GM23338 (cell line): ENCODE measurements around the gene HDGFL2. TPM values are rescaled to one million over a fixed set of nuclear protein-coding genes. Genes with fewer than 3 reads are reported as not detected.
A peak's percentile ranks its signal among the peaks of the same experiment; 100 is the strongest.

Experiments used
- ATAC-seq: fragments of 200-7000 bp; cut with Tn5 transposase; 3 replicates; pipeline ENCODE4 v1.9.1; 2020
- DNase-seq: peaks from one replicate; pipeline ENCODE4 v3.0.0-alpha.2; 2015; ENCODE audit warnings: low spot score
- H2AFZ ChIP-seq: fragments of 200-600 bp; sonication (generic); 2 replicates; pipeline ENCODE4 v1.8.0; 2016; ENCODE audit warnings: antibody characterized with exemption, mild to moderate bottlenecking, moderate library complexity
- H3F3A ChIP-seq: fragments of 200-600 bp; sonication (generic); replicated peaks from 2 replicates; pipeline ENCODE4 v1.8.0; 2017; ENCODE audit warnings: antibody characterized with exemption, mixed run types, low read depth
- H3K27ac ChIP-seq: fragments of 200-600 bp; sonication (generic); 2 replicates; pipeline ENCODE4 v1.6.1; 2016; ENCODE audit warnings: low read depth
- H3K27me3 ChIP-seq: fragments of 200-600 bp; sonication (generic); 2 replicates; pipeline ENCODE4 v1.8.0; 2016; ENCODE audit warnings: mild to moderate bottlenecking, mixed run types, moderate library complexity; ENCODE audit not compliant: insufficient read depth
- H3K36me3 ChIP-seq: fragments of 200-600 bp; sonication (generic); 2 replicates; pipeline ENCODE4 v1.8.0; 2016; ENCODE audit warnings: mild to moderate bottlenecking; ENCODE audit not compliant: insufficient read depth
- H3K4me1 ChIP-seq: fragments of 200-600 bp; sonication (generic); 2 replicates; pipeline ENCODE4 v1.8.0; 2016; ENCODE audit warnings: mild to moderate bottlenecking, moderate library complexity; ENCODE audit not compliant: insufficient read depth
- H3K4me2 ChIP-seq: fragments of 200-600 bp; sonication (generic); 2 replicates; pipeline ENCODE4 v1.7.1; 2017; ENCODE audit warnings: mixed run types
- H3K4me3 ChIP-seq: fragments of 200-600 bp; sonication (generic); 2 replicates; pipeline ENCODE4 v1.6.1; 2016; ENCODE audit warnings: mixed run types
- H3K79me2 ChIP-seq: fragments of 200-600 bp; sonication (generic); replicated peaks from 2 replicates; pipeline ENCODE4 v1.8.0; 2017; ENCODE audit warnings: mild to moderate bottlenecking; ENCODE audit not compliant: insufficient read depth
- H3K9me2 ChIP-seq: fragments of 200-600 bp; sonication (generic); 2 replicates; pipeline ENCODE4 v1.8.0; 2017; ENCODE audit not compliant: insufficient read depth
- H4K20me1 ChIP-seq: fragments of 200-600 bp; sonication (generic); replicated peaks from 2 replicates; pipeline ENCODE4 v1.8.0; 2017; ENCODE audit warnings: mild to moderate bottlenecking; ENCODE audit not compliant: insufficient read depth
- H3K27ac Mint-ChIP-seq: 2 replicates; pipeline ENCODE4 v1.8.0; 2020; ENCODE audit warnings: inconsistent platforms, mild to moderate bottlenecking, moderate library complexity, mixed read lengths
- H3K27me3 Mint-ChIP-seq: 3 replicates; pipeline ENCODE4 v1.8.0; 2022; ENCODE audit warnings: low read depth, mild to moderate bottlenecking, moderate library complexity, mixed read lengths, inconsistent platforms; ENCODE audit not compliant: insufficient read depth, poor library complexity
- H3K36me3 Mint-ChIP-seq: 3 replicates; pipeline ENCODE4 v1.8.0; 2021; ENCODE audit warnings: low read depth, mild to moderate bottlenecking, inconsistent platforms, moderate library complexity, mixed read lengths
- H3K4me1 Mint-ChIP-seq: 3 replicates; pipeline ENCODE4 v1.8.0; 2020; ENCODE audit warnings: mild to moderate bottlenecking, inconsistent platforms, mixed read lengths
- H3K4me3 Mint-ChIP-seq: 3 replicates; pipeline ENCODE4 v1.8.0; 2021; ENCODE audit warnings: moderate library complexity, mild to moderate bottlenecking, inconsistent platforms, mixed read lengths
- H3K9me3 Mint-ChIP-seq: 3 replicates; pipeline ENCODE4 v1.8.0; 2020; ENCODE audit warnings: moderate library complexity, mild to moderate bottlenecking, inconsistent platforms, mixed read lengths
- CREB1 ChIP-seq: fragments of 250-450 bp; sonication (Bioruptor Pico); IDR thresholded peaks from 2 replicates; pipeline ENCODE4 v1.5.0; 2020; ENCODE audit warnings: low read depth, mild to moderate bottlenecking, moderate library complexity
- EZH2 ChIP-seq: fragments of 200-600 bp; sonication (generic); IDR thresholded peaks from one replicate; pipeline ENCODE4 v1.8.0; 2017; ENCODE audit warnings: antibody characterized with exemption, mild to moderate bottlenecking, low read depth; ENCODE audit not compliant: unreplicated experiment
- EZH2phosphoT487 ChIP-seq: fragments of 200-600 bp; sonication (generic); IDR thresholded peaks from one replicate; pipeline ENCODE4 v1.8.1; 2018; ENCODE audit warnings: antibody characterized with exemption; ENCODE audit not compliant: unreplicated experiment
- NANOG ChIP-seq: IDR thresholded peaks from 2 replicates; pipeline ENCODE4 v1.6.1; 2016; ENCODE audit warnings: antibody characterized with exemption, borderline replicate concordance
- POLR2AphosphoS5 ChIP-seq: IDR thresholded peaks from 2 replicates; pipeline ENCODE4 v1.6.1; 2016; ENCODE audit warnings: antibody characterized with exemption, low read depth
- STAT1 ChIP-seq: IDR thresholded peaks from one replicate; pipeline ENCODE4 v1.6.1; 2016; ENCODE audit warnings: antibody characterized with exemption; ENCODE audit not compliant: unreplicated experiment
- ZNF114 ChIP-seq: fragments of 250-450 bp; sonication (Bioruptor Pico); IDR thresholded peaks from 2 replicates; pipeline ENCODE4 v1.5.0; 2020; ENCODE audit warnings: mild to moderate bottlenecking, moderate library complexity
- ZNF331 ChIP-seq: fragments of 250-450 bp; sonication (Bioruptor Pico); IDR thresholded peaks from 2 replicates; pipeline ENCODE4 v1.5.0; 2020; ENCODE audit warnings: low read depth, mild to moderate bottlenecking, moderate library complexity
- polyA plus RNA-seq: library from polyadenylated mRNA; unstranded; fragments of >200 nt; fragmentation: Nextera tagmentation; extraction: Ambion mirVana; gene quantifications from 2 replicates; pipeline ENCODE4 v1.2.1, GENCODE V29; 2016
- total RNA-seq: library from RNA; depleted of rRNA; stranded (reverse); fragments of >200 nt; shearing (Covaris generic); gene quantifications from 2 replicates; pipeline ENCODE4 v1.2.3, GENCODE V29; 2014
- TF ChIP-seq, protein P1 (sequence below): IDR thresholded peaks from 2 replicates; pipeline ENCODE4 v1.6.1; 2016; ENCODE audit warnings: antibody characterized with exemption
- TF ChIP-seq, protein P2 (sequence below), 2 experiments: fragments of 200-600 bp in 1 of 2; sonication (generic) in 1 of 2; conservative IDR thresholded peaks; 2 replicates each; pipeline versions ENCODE4 v1.5.1 to v1.6.1; 2016 to 2017; ENCODE audit warnings: antibody characterized with exemption in 2 of 2, low read depth in 2 of 2, mild to moderate bottlenecking in 2 of 2, moderate library complexity in 1 of 2

The HDGFL2 gene
- total and polyA plus RNA-seq, 2 experiments from 2014 or later = 64.8 to 113 TPM

DNA sequence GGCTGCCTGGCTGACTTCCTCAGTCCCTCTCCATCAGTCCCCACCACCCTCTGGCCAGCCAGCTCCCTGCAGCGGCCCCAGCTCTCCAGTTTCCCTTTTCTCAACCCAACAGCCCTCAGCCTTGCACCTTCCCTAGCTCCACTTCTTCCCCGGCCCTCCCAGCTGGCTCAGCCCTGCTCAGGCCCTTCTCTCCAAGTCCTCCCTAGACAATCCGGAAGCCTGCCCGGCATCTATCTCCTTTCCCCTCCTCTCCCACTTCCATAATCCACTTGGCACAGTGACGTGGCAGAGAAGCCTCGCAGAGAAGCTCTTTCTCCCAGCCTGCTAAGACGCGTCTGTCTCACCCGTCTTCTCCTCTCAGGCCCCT lies 15.6 kb upstream of the HDGFL2 start (continued):
- TF ChIP-seq ZNF114 (CRISPR knock-in tag) (no peak), EZH2phosphoT487 (no peak), NANOG (no peak), ZNF331 (CRISPR knock-in tag) (no peak), POLR2AphosphoS5 (no peak), STAT1 (no peak)
- TF ChIP-seq, protein P1, sequence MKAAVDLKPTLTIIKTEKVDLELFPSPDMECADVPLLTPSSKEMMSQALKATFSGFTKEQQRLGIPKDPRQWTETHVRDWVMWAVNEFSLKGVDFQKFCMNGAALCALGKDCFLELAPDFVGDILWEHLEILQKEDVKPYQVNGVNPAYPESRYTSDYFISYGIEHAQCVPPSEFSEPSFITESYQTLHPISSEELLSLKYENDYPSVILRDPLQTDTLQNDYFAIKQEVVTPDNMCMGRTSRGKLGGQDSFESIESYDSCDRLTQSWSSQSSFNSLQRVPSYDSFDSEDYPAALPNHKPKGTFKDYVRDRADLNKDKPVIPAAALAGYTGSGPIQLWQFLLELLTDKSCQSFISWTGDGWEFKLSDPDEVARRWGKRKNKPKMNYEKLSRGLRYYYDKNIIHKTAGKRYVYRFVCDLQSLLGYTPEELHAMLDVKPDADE = no peak
- TF ChIP-seq, protein P2, sequence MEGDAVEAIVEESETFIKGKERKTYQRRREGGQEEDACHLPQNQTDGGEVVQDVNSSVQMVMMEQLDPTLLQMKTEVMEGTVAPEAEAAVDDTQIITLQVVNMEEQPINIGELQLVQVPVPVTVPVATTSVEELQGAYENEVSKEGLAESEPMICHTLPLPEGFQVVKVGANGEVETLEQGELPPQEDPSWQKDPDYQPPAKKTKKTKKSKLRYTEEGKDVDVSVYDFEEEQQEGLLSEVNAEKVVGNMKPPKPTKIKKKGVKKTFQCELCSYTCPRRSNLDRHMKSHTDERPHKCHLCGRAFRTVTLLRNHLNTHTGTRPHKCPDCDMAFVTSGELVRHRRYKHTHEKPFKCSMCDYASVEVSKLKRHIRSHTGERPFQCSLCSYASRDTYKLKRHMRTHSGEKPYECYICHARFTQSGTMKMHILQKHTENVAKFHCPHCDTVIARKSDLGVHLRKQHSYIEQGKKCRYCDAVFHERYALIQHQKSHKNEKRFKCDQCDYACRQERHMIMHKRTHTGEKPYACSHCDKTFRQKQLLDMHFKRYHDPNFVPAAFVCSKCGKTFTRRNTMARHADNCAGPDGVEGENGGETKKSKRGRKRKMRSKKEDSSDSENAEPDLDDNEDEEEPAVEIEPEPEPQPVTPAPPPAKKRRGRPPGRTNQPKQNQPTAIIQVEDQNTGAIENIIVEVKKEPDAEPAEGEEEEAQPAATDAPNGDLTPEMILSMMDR (conservative IDR thresholded peaks at IDR 0.05; ENCODE audit: low read depth in 2 of 2) = no peak

DNA sequence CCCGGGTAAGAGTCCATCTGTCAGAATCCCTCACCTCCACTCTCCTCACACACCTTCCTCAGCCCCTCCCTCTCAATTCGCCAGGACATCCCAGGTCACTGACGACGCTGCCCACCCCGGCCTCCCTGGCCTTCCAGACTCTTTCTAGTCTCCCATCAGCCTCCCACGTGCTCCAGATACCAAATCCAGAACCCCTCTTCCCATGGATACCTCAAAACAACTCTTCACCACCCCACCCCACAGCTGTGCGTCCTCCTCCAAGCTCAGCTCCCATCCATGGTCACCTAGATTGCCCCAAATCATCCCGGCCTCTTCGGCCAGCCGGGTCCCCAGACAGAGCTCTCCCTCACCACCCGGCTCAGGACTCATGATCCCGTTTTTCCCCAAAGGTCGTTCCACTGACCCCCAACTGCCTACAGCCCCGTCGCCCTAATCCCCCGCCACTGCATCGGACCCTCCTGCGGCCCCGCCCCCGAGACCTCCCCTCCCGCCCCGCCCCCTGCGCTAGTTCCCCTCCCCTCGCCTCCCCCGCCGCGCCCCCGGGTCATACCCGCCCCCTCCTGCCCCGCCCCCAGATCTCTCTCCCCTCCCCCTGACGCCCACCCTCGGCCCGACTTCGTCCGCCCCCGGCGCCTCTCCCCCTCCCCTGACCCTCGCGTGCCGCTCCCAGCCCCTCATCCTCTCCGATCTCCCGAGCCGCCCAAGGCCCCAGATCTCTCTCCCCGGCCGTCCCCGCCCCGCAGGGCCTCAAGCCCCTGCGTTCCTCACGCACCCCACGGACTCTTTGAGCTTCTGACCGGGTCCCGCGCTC lies 15.0 kb upstream of the HDGFL2 start:
- H3K27ac Mint-ChIP-seq = peak overlapping the region; percentile 96
- no peaks in the 10 kb centered on the region for H3K9me2 ChIP-seq
- DNase-seq (peak; percentile 85), ATAC-seq (peak; percentile 46)
- H3K27ac ChIP-seq = peak overlapping the region; percentile 92; the same call in 1 of the 2 replicates
- no peaks in the 10 kb centered on the region for H3K27me3 ChIP-seq
- peaks cover 25% of the 10 kb centered on the region for H3K27me3 Mint-ChIP-seq
- peak overlapping the region; percentile 98 for H3K4me2 ChIP-seq
- peak overlapping the region; percentile 77 for H3K4me3 ChIP-seq
- H3K36me3 Mint-ChIP-seq = peaks cover 5% of the 10 kb centered on the region; the same call in 1 of the 3 replicates
- peaks cover 12% of the 10 kb centered on the region for H3K4me1 ChIP-seq
- TF ChIP-seq, protein P2 (conservative IDR thresholded peaks at IDR 0.05; ENCODE audit: low read depth in 2 of 2) = no peak
- TF ChIP-seq EZH2phosphoT487 (no peak), CREB1 (CRISPR knock-in tag) (no peak), EZH2 (no peak), ZNF114 (CRISPR knock-in tag) (no peak), POLR2AphosphoS5 (no peak), ZNF331 (CRISPR knock-in tag) (no peak)
- TF ChIP-seq, protein P1 = no peak
- peak overlapping the region; percentile 84 for H2AFZ ChIP-seq
- peak overlapping the region; percentile 80 for H3K4me3 Mint-ChIP-seq
- no peaks in the 10 kb centered on the region for H3K36me3 ChIP-seq
- peaks cover 11% of the 10 kb centered on the region for H3K4me1 Mint-ChIP-seq
- H3K9me3 Mint-ChIP-seq = no peaks in the 10 kb centered on the region
- H4K20me1 ChIP-seq = no peaks in the 10 kb centered on the region; the same call in 1 of the 2 replicates
- no peaks in the 10 kb centered on the region for H3F3A ChIP-seq
- 0 out of 2 replicates have a peak, but pooled peaks cover 4% of the 10 kb centered on the region for H3K79me2 ChIP-seq
